ENCODE measurements around the gene EPG5.

DNA sequence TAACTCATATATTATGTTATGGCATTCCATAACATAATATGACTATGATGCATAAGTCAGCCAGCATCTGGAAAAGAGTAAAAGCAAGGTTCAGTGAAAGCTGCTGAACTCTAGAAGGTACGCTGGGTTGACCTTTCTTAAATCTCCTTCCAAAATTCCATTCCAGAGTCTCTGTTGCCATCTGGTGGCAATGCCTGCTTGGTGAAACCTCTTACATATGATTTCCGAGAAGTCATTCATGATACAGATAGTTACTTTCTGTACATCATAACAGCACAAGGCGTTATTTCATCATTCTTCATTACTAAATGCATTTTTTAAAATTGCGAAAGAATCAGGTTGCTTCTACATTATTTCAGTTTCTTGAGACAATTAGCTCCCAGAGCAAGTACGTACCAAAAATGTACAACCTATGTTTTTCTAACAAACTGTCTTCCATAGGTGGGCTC is 7.0 kb upstream of the EPG5 start:
- TF ChIP-seq POLR2AphosphoS5 (IDR thresholded peaks at IDR 0.05; ENCODE audit: low read depth) (no peak; the same call in 1 of the 2 replicates), GABPA (IDR thresholded peaks at IDR 0.05; ENCODE audit: low read depth) (no peak)
- TF ChIP-seq, protein P1, sequence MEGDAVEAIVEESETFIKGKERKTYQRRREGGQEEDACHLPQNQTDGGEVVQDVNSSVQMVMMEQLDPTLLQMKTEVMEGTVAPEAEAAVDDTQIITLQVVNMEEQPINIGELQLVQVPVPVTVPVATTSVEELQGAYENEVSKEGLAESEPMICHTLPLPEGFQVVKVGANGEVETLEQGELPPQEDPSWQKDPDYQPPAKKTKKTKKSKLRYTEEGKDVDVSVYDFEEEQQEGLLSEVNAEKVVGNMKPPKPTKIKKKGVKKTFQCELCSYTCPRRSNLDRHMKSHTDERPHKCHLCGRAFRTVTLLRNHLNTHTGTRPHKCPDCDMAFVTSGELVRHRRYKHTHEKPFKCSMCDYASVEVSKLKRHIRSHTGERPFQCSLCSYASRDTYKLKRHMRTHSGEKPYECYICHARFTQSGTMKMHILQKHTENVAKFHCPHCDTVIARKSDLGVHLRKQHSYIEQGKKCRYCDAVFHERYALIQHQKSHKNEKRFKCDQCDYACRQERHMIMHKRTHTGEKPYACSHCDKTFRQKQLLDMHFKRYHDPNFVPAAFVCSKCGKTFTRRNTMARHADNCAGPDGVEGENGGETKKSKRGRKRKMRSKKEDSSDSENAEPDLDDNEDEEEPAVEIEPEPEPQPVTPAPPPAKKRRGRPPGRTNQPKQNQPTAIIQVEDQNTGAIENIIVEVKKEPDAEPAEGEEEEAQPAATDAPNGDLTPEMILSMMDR (IDR thresholded peaks at IDR 0.05; ENCODE audit: insufficient read depth, low read length) = peak; percentile 96
- TF ChIP-seq, protein P2, sequence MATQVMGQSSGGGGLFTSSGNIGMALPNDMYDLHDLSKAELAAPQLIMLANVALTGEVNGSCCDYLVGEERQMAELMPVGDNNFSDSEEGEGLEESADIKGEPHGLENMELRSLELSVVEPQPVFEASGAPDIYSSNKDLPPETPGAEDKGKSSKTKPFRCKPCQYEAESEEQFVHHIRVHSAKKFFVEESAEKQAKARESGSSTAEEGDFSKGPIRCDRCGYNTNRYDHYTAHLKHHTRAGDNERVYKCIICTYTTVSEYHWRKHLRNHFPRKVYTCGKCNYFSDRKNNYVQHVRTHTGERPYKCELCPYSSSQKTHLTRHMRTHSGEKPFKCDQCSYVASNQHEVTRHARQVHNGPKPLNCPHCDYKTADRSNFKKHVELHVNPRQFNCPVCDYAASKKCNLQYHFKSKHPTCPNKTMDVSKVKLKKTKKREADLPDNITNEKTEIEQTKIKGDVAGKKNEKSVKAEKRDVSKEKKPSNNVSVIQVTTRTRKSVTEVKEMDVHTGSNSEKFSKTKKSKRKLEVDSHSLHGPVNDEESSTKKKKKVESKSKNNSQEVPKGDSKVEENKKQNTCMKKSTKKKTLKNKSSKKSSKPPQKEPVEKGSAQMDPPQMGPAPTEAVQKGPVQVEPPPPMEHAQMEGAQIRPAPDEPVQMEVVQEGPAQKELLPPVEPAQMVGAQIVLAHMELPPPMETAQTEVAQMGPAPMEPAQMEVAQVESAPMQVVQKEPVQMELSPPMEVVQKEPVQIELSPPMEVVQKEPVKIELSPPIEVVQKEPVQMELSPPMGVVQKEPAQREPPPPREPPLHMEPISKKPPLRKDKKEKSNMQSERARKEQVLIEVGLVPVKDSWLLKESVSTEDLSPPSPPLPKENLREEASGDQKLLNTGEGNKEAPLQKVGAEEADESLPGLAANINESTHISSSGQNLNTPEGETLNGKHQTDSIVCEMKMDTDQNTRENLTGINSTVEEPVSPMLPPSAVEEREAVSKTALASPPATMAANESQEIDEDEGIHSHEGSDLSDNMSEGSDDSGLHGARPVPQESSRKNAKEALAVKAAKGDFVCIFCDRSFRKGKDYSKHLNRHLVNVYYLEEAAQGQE (IDR thresholded peaks at IDR 0.05; ENCODE audit: insufficient replicate concordance, low read depth) = no peak
